HG02759 (cell line): Measurements from ENCODE around the gene ICAM5.
A peak's percentile ranks its signal among the peaks of the same experiment; 100 is the strongest.
"Not testable (repeated sequence)": the region's sequence is repeated elsewhere in the genome, so short reads cannot be mapped to it uniquely, and the experiment has no call there.

ENCODE experiments used
- ATAC-seq: cut with Tn5 transposase; IDR thresholded peaks from one replicate; pipeline ENCODE4 v1.9.1; 2021; ENCODE audit warnings: mild to moderate bottlenecking, moderate library complexity; ENCODE audit not compliant: unreplicated experiment

Gene ICAM5

GRCh38 chr19:10270180-10270615 lies 19.6 kb upstream of the ICAM5 start:
- peak; percentile 42 for ATAC-seq

DNA sequence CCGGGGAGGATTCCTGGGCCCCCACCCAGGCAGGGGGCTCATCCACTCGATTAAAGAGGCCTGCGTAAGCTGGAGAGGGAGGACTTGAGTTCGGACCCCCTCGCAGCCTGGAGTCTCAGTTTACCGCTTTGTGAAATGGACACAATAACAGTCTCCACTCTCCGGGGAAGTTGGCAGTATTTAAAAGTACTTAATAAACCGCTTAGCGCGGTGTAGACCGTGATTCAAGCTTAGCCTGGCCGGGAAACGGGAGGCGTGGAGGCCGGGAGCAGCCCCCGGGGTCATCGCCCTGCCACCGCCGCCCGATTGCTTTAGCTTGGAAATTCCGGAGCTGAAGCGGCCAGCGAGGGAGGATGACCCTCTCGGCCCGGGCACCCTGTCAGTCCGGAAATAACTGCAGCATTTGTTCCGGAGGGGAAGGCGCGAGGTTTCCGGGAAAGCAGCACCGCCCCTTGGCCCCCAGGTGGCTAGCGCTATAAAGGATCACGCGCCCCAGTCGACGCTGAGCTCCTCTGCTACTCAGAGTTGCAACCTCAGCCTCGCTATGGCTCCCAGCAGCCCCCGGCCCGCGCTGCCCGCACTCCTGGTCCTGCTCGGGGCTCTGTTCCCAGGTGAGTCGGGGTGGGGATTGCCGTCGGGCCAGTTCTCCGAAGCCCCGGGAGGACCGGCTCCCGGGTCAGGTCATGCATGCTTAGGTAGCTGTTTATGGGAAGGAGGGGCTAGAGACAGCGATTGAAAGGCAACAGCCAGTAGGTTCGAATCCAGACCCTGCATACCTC lies 18.9 kb upstream of the ICAM5 start, which contains the start of gene ICAM1:
Gene ICAM1 (plus strand): TSS at position 505 of the 779 bp plus-strand sequence. CDS start 40 bp downstream, at position 545.
- ATAC-seq = peak; percentile 56

DNA sequence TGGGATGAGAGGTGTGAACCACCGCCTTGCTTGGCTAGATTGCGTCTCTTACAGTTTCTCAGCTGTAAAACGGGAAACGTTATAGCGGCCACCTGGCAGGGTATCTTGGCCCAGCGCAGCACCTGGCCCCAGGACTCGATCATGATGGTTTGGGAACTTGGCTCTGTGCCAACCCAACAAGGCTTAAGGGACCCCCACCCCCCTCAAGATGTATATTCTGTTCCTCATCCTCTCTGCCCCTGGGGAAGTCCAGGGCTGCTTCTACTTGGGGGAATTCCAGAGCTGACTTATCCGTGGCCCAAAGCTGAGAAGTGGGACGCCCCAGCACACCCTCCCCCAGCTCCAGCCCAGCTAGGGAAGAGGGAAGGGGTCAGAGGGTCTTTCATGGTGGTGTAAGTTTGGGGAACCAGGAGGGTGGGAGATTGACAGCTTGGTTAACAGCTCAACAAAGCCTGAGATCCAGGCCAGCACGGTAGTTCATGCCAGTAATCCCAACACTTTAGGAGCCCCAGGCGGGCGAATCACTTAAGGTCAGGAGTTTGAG lies 18.1 kb upstream of the ICAM5 start:
- ATAC-seq = peak; percentile 25

DNA sequence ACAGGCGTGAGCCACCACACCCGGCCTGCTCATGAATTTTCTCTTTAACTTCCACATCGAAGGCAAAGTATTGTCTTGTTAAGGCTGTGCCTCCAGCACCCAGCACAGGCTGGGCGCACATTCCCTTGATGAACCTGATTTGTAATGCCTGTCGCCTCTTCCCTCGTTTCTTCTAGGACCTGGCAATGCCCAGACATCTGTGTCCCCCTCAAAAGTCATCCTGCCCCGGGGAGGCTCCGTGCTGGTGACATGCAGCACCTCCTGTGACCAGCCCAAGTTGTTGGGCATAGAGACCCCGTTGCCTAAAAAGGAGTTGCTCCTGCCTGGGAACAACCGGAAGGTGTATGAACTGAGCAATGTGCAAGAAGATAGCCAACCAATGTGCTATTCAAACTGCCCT lies 15.2 kb upstream of the ICAM5 start:
- no peak for ATAC-seq

DNA sequence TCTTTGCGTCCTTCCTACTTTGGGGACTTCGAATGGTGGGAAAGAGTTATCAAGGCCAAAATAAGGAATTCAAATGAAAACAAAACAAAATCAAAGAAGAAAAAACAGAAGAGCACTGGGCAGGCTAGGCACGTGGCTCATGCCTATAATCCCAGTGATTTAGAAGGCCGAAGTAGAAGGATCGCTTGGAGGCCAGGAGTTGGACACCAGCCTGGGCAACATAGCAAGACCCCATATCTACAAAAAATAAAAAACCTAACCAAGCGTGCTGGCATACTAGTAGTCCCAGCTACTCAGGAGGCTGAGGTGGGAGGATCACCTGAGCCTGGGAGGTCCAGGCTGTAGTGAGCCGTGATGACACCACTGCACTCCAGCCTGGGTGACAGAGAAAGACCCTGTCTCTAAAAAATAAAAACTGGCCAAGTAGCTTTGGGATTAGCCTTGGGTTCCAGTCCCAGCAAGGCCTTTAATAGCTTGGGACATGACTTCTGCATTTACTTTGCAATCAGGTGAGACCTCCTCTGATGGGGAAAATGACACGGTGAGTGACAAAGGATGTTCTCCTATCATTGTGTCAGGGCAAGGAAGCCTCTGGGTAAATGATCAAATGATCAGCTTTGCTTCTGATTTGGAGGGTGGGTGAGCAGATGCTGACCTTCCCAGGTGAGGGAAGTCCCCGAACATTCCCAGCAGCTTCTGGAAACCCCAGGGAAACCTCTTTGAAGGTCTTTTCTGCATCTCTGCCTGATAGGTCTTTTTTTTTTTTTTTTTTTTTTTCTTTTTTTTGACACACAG lies 11.8 kb upstream of the ICAM5 start:
- no peak for ATAC-seq

GRCh38 chr19:10278935-10279334 lies 10.8 kb upstream of the ICAM5 start:
- ATAC-seq = no peak

- ATAC-seq = no peak
Measured at GRCh38 chr19:10279737-10280442, 9.9 kb upstream of the ICAM5 start.

DNA sequence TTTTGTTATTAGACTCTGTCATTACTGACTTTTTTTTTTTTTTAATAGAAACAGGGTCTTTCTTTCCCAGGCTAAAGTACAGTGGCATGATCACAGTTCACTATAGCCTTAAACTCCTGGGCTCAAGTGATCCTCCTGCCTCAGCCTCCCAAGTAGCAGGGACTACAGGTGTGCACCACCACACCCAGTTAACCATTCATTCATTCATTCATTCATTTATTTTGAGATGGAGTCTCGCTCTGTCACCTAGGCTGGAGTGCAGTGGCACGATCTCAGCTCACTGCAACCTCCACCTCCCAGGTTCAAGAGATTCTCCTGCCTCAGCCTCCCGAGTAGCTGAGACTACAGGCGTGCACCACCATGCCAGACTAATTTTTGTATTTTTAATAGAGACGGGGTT lies 7.7 kb upstream of the ICAM5 start:
- ATAC-seq = not testable (repeated sequence)

DNA sequence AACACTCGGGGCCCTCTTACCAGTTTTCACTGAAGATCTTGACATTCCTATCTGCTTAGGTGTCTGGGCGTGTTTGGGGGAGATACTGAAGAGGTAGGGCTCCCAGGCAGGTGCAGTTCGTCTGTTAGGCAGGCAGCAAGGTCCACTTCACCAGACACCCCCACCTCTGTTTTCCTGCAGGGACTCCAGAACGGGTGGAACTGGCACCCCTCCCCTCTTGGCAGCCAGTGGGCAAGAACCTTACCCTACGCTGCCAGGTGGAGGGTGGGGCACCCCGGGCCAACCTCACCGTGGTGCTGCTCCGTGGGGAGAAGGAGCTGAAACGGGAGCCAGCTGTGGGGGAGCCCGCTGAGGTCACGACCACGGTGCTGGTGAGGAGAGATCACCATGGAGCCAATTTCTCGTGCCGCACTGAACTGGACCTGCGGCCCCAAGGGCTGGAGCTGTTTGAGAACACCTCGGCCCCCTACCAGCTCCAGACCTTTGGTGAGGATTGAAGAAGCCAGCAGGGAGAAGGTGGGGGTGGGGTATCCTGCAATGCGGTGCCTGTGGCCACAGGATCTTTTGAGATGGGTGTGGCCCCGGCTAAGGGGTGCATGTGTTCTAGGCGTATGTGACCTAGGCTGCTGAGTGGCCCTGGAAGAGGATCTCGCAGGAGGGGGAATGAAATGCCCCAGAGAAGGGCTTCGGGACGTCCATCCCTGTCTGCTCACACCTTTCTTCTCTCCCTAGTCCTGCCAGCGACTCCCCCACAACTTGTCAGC lies 6.3 kb upstream of the ICAM5 start:
- ATAC-seq = no peak

DNA sequence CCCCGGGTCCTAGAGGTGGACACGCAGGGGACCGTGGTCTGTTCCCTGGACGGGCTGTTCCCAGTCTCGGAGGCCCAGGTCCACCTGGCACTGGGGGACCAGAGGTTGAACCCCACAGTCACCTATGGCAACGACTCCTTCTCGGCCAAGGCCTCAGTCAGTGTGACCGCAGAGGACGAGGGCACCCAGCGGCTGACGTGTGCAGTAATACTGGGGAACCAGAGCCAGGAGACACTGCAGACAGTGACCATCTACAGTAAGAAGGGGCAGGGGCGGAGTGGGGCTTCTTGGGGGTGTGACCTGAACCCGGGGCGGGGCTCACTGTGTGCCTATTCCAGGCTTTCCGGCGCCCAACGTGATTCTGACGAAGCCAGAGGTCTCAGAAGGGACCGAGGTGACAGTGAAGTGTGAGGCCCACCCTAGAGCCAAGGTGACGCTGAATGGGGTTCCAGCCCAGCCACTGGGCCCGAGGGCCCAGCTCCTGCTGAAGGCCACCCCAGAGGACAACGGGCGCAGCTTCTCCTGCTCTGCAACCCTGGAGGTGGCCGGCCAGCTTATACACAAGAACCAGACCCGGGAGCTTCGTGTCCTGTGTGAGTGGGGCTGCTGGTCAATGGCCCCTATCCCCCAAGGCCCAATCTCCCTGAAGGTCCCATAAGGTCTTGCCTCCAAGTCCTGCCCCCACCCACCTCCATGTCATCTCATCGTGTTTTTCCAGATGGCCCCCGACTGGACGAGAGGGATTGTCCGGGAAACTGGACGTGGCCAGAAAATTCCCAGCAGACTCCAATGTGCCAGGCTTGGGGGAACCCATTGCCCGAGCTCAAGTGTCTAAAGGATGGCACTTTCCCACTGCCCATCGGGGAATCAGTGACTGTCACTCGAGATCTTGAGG lies 5.4 kb upstream of the ICAM5 start:
- no peak for ATAC-seq

- no peak for ATAC-seq
Measured at GRCh38 chr19:10284960-10285278, 4.8 kb upstream of the ICAM5 start.

DNA sequence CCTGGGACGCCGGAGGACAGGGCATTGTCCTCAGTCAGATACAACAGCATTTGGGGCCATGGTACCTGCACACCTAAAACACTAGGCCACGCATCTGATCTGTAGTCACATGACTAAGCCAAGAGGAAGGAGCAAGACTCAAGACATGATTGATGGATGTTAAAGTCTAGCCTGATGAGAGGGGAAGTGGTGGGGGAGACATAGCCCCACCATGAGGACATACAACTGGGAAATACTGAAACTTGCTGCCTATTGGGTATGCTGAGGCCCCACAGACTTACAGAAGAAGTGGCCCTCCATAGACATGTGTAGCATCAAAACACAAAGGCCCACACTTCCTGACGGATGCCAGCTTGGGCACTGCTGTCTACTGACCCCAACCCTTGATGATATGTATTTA lies 4.4 kb upstream of the ICAM5 start:
- no peak for ATAC-seq

GRCh38 chr19:10286803-10287737 lies 2.7 kb upstream of the ICAM5 start, which contains the start of gene ICAM4:
TSS of gene ICAM4 (plus strand) at chr19:10286955. CDS start at chr19:10287013, 58 bp downstream.
- ATAC-seq = no peak

- no peak for ATAC-seq
Measured at GRCh38 chr19:10288662-10289166, 1.0 kb upstream of the ICAM5 start.

DNA sequence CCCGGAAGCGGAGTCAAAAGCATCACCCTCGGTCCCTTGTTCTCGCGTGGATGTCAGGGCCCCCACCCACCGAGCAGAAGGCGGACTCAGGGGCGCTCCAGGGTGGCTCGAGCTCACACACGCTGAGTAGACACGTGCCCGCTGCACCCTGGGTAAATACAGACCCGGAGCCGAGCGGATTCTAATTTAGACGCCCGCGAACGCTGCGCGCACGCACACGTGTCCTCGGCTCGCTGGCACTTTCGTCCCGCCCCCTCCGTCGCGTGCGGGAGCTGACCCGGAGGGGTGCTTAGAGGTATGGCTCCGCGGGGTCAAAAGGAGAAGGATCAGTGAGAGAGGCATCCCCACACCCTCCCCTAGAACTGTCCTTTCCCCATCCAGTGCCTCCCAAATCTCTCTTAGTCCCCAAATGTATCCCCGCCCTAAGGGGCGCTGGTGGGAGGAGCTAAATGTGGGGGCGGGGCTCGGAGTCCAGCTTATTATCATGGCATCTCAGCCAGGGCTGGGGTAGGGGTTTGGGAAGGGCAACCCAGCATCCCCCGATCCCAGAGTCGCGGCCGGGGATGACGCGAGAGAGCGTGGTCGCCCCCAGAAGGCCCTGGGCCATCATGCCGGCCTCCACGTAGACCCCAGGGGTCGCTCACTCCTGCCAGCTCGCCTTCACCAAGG lies 451 bp upstream of the ICAM5 start:
- no peak for ATAC-seq

- ATAC-seq = no peak
Measured at GRCh38 chr19:10290357-10290875, 664 bp downstream of the ICAM5 start.

GRCh38 chr19:10290876-10291553 lies 1.3 kb downstream of the ICAM5 start:
- ATAC-seq = no peak
